ENCODE data around the gene MACROD1.

The MACROD1 gene

GRCh38 chr11:64131683-64132190 is 34.2 kb downstream of the MACROD1 start:
- H3K36me3 Mint-ChIP-seq: no peaks in the 10 kb centered on the region
- no peaks in the 10 kb centered on the region for H3K9me3 Mint-ChIP-seq
- no peak for ATAC-seq
- no peak overlapping the region for H3K4me3 Mint-ChIP-seq
- no peaks in the 10 kb centered on the region for H3K4me1 Mint-ChIP-seq
- H3K27me3 Mint-ChIP-seq: peaks cover 27% of the 10 kb centered on the region
- no peak overlapping the region for H3K27ac Mint-ChIP-seq

- Mint-ChIP-seq H3K27me3 (peaks cover 38% of the 10 kb centered on the region), H3K27ac (no peak overlapping the region), H3K9me3 (no peaks in the 10 kb centered on the region), H3K36me3 (no peaks in the 10 kb centered on the region), H3K4me3 (no peak overlapping the region), H3K4me1 (no peaks in the 10 kb centered on the region)
- ATAC-seq: no peak
These were observed 35.3 kb downstream of the MACROD1 start for GRCh38 chr11:64130618-64131017.

- no peaks in the 10 kb centered on the region for H3K36me3 Mint-ChIP-seq
- H3K27me3 Mint-ChIP-seq: peaks cover 46% of the 10 kb centered on the region
- H3K9me3 Mint-ChIP-seq: no peaks in the 10 kb centered on the region
These were observed 36.5 kb downstream of the MACROD1 start for GRCh38 chr11:64129403-64129802.

GRCh38 chr11:64128255-64129006 is 37.5 kb downstream of the MACROD1 start:
- Mint-ChIP-seq H3K36me3 (no peaks in the 10 kb centered on the region), H3K4me3 (no peak overlapping the region), H3K27me3 (peaks cover 46% of the 10 kb centered on the region), H3K9me3 (no peaks in the 10 kb centered on the region), H3K27ac (no peak overlapping the region), H3K4me1 (peaks cover 8% of the 10 kb centered on the region)
- no peak for ATAC-seq

More at GRCh38 chr11:64129403-64129802, 36.5 kb downstream of the MACROD1 start:
- Mint-ChIP-seq H3K4me3 (no peak overlapping the region), H3K27ac (no peak overlapping the region), H3K4me1 (peaks cover 8% of the 10 kb centered on the region)
- ATAC-seq: no peak

- H3K4me1 Mint-ChIP-seq: peaks cover 8% of the 10 kb centered on the region
- H3K36me3 Mint-ChIP-seq: no peaks in the 10 kb centered on the region
- no peaks in the 10 kb centered on the region for H3K9me3 Mint-ChIP-seq
- H3K27me3 Mint-ChIP-seq: peaks cover 42% of the 10 kb centered on the region
- ATAC-seq: no peak
- no peak overlapping the region for H3K27ac Mint-ChIP-seq
- no peak overlapping the region for H3K4me3 Mint-ChIP-seq
These were observed 38.4 kb downstream of the MACROD1 start for GRCh38 chr11:64127267-64128072.

- Mint-ChIP-seq H3K4me3 (no peak overlapping the region), H3K36me3 (no peaks in the 10 kb centered on the region), H3K27ac (no peak overlapping the region), H3K4me1 (peaks cover 8% of the 10 kb centered on the region), H3K9me3 (no peaks in the 10 kb centered on the region), H3K27me3 (peaks cover 35% of the 10 kb centered on the region)
- no peak for ATAC-seq
These were observed 39.1 kb downstream of the MACROD1 start for GRCh38 chr11:64126796-64127195.

GRCh38 chr11:64126371-64126770 is 39.5 kb downstream of the MACROD1 start:
- no peak overlapping the region for H3K4me3 Mint-ChIP-seq

GRCh38 chr11:64125676-64126075 is 40.2 kb downstream of the MACROD1 start:
- no peaks in the 10 kb centered on the region for H3K36me3 Mint-ChIP-seq
- H3K4me3 Mint-ChIP-seq: no peak overlapping the region
- H3K27me3 Mint-ChIP-seq: peaks cover 31% of the 10 kb centered on the region
- no peak overlapping the region for H3K27ac Mint-ChIP-seq
- H3K4me1 Mint-ChIP-seq: peaks cover 8% of the 10 kb centered on the region
- ATAC-seq: no peak
- H3K9me3 Mint-ChIP-seq: no peaks in the 10 kb centered on the region

More at GRCh38 chr11:64126371-64126770, 39.5 kb downstream of the MACROD1 start:
- Mint-ChIP-seq H3K4me1 (peaks cover 8% of the 10 kb centered on the region), H3K36me3 (no peaks in the 10 kb centered on the region), H3K27ac (no peak overlapping the region), H3K9me3 (no peaks in the 10 kb centered on the region), H3K27me3 (peaks cover 33% of the 10 kb centered on the region)
- no peak for ATAC-seq

GRCh38 chr11:64124147-64124546 is 41.8 kb downstream of the MACROD1 start:
- H3K36me3 Mint-ChIP-seq: no peaks in the 10 kb centered on the region
- H3K4me1 Mint-ChIP-seq: peaks cover 8% of the 10 kb centered on the region
- no peak overlapping the region for H3K27ac Mint-ChIP-seq
- no peak overlapping the region for H3K4me3 Mint-ChIP-seq
- peaks cover 24% of the 10 kb centered on the region for H3K27me3 Mint-ChIP-seq
- no peaks in the 10 kb centered on the region for H3K9me3 Mint-ChIP-seq
- no peak for ATAC-seq

- peaks cover 8% of the 10 kb centered on the region for H3K4me1 Mint-ChIP-seq
- H3K36me3 Mint-ChIP-seq: no peaks in the 10 kb centered on the region
- H3K27ac Mint-ChIP-seq: no peak overlapping the region
- no peaks in the 10 kb centered on the region for H3K9me3 Mint-ChIP-seq
- ATAC-seq: no peak
- no peak overlapping the region for H3K4me3 Mint-ChIP-seq
- peaks cover 24% of the 10 kb centered on the region for H3K27me3 Mint-ChIP-seq
These were observed 42.2 kb downstream of the MACROD1 start for GRCh38 chr11:64123679-64124078.

GRCh38 chr11:64122411-64123410 is 43.2 kb downstream of the MACROD1 start:
- Mint-ChIP-seq H3K27me3 (peaks cover 24% of the 10 kb centered on the region), H3K36me3 (no peaks in the 10 kb centered on the region), H3K4me3 (no peak overlapping the region), H3K9me3 (no peaks in the 10 kb centered on the region), H3K4me1 (peaks cover 8% of the 10 kb centered on the region), H3K27ac (no peak overlapping the region)
- no peak for ATAC-seq

GRCh38 chr11:64121663-64122410 is 44.1 kb downstream of the MACROD1 start:
- no peak for ATAC-seq
- Mint-ChIP-seq H3K9me3 (no peaks in the 10 kb centered on the region), H3K4me3 (no peak overlapping the region), H3K27me3 (peaks cover 20% of the 10 kb centered on the region), H3K4me1 (peaks cover 8% of the 10 kb centered on the region), H3K27ac (no peak overlapping the region), H3K36me3 (no peaks in the 10 kb centered on the region)

GRCh38 chr11:64120951-64121569 is 44.9 kb downstream of the MACROD1 start:
- Mint-ChIP-seq H3K4me1 (peaks cover 8% of the 10 kb centered on the region), H3K27me3 (peaks cover 13% of the 10 kb centered on the region), H3K9me3 (no peaks in the 10 kb centered on the region), H3K4me3 (no peak overlapping the region), H3K36me3 (no peaks in the 10 kb centered on the region), H3K27ac (no peak overlapping the region)
- no peak for ATAC-seq

GRCh38 chr11:64119700-64120099 is 46.2 kb downstream of the MACROD1 start:
- H3K27me3 Mint-ChIP-seq: no peaks in the 10 kb centered on the region
- H3K36me3 Mint-ChIP-seq: no peaks in the 10 kb centered on the region
- no peaks in the 10 kb centered on the region for H3K4me1 Mint-ChIP-seq
- no peaks in the 10 kb centered on the region for H3K9me3 Mint-ChIP-seq
- no peak for ATAC-seq
- H3K4me3 Mint-ChIP-seq: no peak overlapping the region
- H3K27ac Mint-ChIP-seq: no peak overlapping the region

Data from stimulated activated memory B cell treated with anti-CD40 and anti-IgM and Interleukin-4, amounts not matched to agents 10 μg/mL and 1 μg/mL and 100 μg/mL, for 72 hours (primary cell).